H9 (cell line): ENCODE measurements around the gene SLC30A7. TPM values are rescaled to one million over a fixed set of nuclear protein-coding genes. Genes with fewer than 3 reads are reported as not detected.

ENCODE experiments used
- DNase-seq: peaks from one replicate; pipeline ENCODE4 v3.0.0-alpha.2; 2017
- H2AFZ ChIP-seq: one replicate; pipeline ENCODE4 v1.6.1; 2013; ENCODE audit warnings: mild to moderate bottlenecking, low read length, control low read depth, moderate library complexity
- H2AK5ac ChIP-seq: 2 replicates; pipeline ENCODE4 v1.6.1; 2013; ENCODE audit warnings: low read length, control low read depth, mixed read lengths; ENCODE audit not compliant: insufficient read length
- H2BK120ac ChIP-seq: one replicate; pipeline ENCODE4 v1.6.1; 2013; ENCODE audit warnings: low read depth, mild to moderate bottlenecking, low read length, control low read depth, inconsistent platforms; ENCODE audit not compliant: poor library complexity, severe bottlenecking
- H2BK12ac ChIP-seq: 2 replicates; pipeline ENCODE4 v1.6.1; 2013; ENCODE audit warnings: low read length, control low read depth, mixed read lengths, low read depth; ENCODE audit not compliant: insufficient read length
- H2BK15ac ChIP-seq: 2 replicates; pipeline ENCODE4 v1.6.1; 2013; ENCODE audit warnings: low read depth, low read length, control low read depth
- H2BK20ac ChIP-seq: one replicate; pipeline ENCODE4 v1.6.1; 2013; ENCODE audit warnings: low read depth, mild to moderate bottlenecking, low read length, control low read depth, inconsistent platforms; ENCODE audit not compliant: poor library complexity, severe bottlenecking
- H2BK5ac ChIP-seq: 2 replicates; pipeline ENCODE4 v1.6.1; 2013; ENCODE audit warnings: low read length, control low read depth, mixed read lengths; ENCODE audit not compliant: insufficient read length
- H3K14ac ChIP-seq: 2 replicates; pipeline ENCODE4 v1.6.1; 2013; ENCODE audit warnings: low read length, control low read depth; ENCODE audit not compliant: insufficient read depth
- H3K18ac ChIP-seq: 2 replicates; pipeline ENCODE4 v1.6.1; 2013; ENCODE audit warnings: low read depth, mild to moderate bottlenecking, mixed read lengths, low read length, control low read depth; ENCODE audit not compliant: insufficient read length
- H3K23ac ChIP-seq: 2 replicates; pipeline ENCODE4 v1.6.1; 2013; ENCODE audit warnings: low read length, control low read depth, mixed read lengths, low read depth; ENCODE audit not compliant: insufficient read length
- H3K23me2 ChIP-seq: 2 replicates; pipeline ENCODE4 v1.6.1; 2013; ENCODE audit warnings: low read depth, mild to moderate bottlenecking, mixed read lengths, low read length, control low read depth; ENCODE audit not compliant: insufficient read length, poor library complexity, severe bottlenecking
- H3K27ac ChIP-seq: 2 replicates; pipeline ENCODE4 v1.5.1; 2013; ENCODE audit warnings: low read length, control low read depth, mixed read lengths, low read depth; ENCODE audit not compliant: insufficient read length
- H3K27me3 ChIP-seq: 2 replicates; pipeline ENCODE4 v1.6.1; 2013; ENCODE audit warnings: low read length, control low read depth, inconsistent platforms; ENCODE audit not compliant: insufficient read depth
- H3K4ac ChIP-seq: 2 replicates; pipeline ENCODE4 v1.6.1; 2013; ENCODE audit warnings: low read depth, mild to moderate bottlenecking, control low read depth, inconsistent platforms, low read length, moderate library complexity
- H3K4me1 ChIP-seq: 2 replicates; pipeline ENCODE4 v1.6.1; 2013; ENCODE audit warnings: low read length, control low read depth, inconsistent platforms; ENCODE audit not compliant: insufficient read depth
- H3K4me2 ChIP-seq: 2 replicates; pipeline ENCODE4 v1.6.1; 2013; ENCODE audit warnings: low read length, control low read depth, mixed read lengths; ENCODE audit not compliant: insufficient read length, insufficient read depth
- H3K56ac ChIP-seq: 2 replicates; pipeline ENCODE4 v1.6.1; 2013; ENCODE audit warnings: low read depth, mild to moderate bottlenecking, mixed read lengths, low read length, control low read depth; ENCODE audit not compliant: insufficient read length
- H3K79me1 ChIP-seq: 2 replicates; pipeline ENCODE4 v1.6.1; 2013; ENCODE audit warnings: low read depth, mild to moderate bottlenecking, moderate library complexity, low read length, control low read depth, inconsistent platforms; ENCODE audit not compliant: insufficient read depth, poor library complexity, severe bottlenecking
- H3K79me2 ChIP-seq: 2 replicates; pipeline ENCODE4 v1.6.1; 2013; ENCODE audit warnings: low read length, control low read depth, inconsistent platforms; ENCODE audit not compliant: insufficient read depth
- H3K9ac ChIP-seq: 2 replicates; pipeline ENCODE4 v1.6.1; 2013; ENCODE audit warnings: low read length, control low read depth, mixed read lengths; ENCODE audit not compliant: insufficient read length; ENCODE audit errors: extremely low read depth
- H3K9me3 ChIP-seq: one replicate; pipeline ENCODE4 v1.6.1; 2013; ENCODE audit warnings: low read depth, low read length, inconsistent platforms; ENCODE audit not compliant: control insufficient read depth
- H3T11ph ChIP-seq: one replicate; pipeline ENCODE4 v1.6.1; 2013; ENCODE audit warnings: mild to moderate bottlenecking, low read length, control low read depth, inconsistent platforms
- H4K20me1 ChIP-seq: one replicate; pipeline ENCODE4 v1.6.1; 2013; ENCODE audit not compliant: control insufficient read depth, insufficient read length, insufficient read depth
- H4K5ac ChIP-seq: 2 replicates; pipeline ENCODE4 v1.6.1; 2013; ENCODE audit warnings: low read depth, mild to moderate bottlenecking, mixed read lengths, low read length, control low read depth; ENCODE audit not compliant: insufficient read length
- H4K8ac ChIP-seq: replicated peaks from 2 replicates; pipeline ENCODE4 v1.6.1; 2013; ENCODE audit warnings: low read length, control low read depth, mixed read lengths, low read depth; ENCODE audit not compliant: insufficient read length
- H4K91ac ChIP-seq: 2 replicates; pipeline ENCODE4 v1.6.1; 2013; ENCODE audit warnings: low read depth, mild to moderate bottlenecking, moderate library complexity, mixed read lengths, low read length, control low read depth; ENCODE audit not compliant: insufficient read length
- H3K27ac Mint-ChIP-seq, 3 experiments: 2 replicates in 2 of 3; 3 replicates in 1 of 3; pipeline ENCODE4 v1.8.0; 2020 to 2021; ENCODE audit warnings: mixed read lengths in 3 of 3, mild to moderate bottlenecking in 1 of 3, moderate library complexity in 1 of 3
- H3K27me3 Mint-ChIP-seq: 2 replicates; pipeline ENCODE4 v1.8.0; 2021; ENCODE audit warnings: low read depth, mild to moderate bottlenecking, moderate library complexity, mixed read lengths
- H3K36me3 Mint-ChIP-seq, 3 experiments: 2 replicates in 2 of 3; 3 replicates in 1 of 3; pipeline ENCODE4 v1.8.0; 2020 to 2021; ENCODE audit warnings: low read depth in 3 of 3, mixed read lengths in 3 of 3; ENCODE audit not compliant: insufficient read depth in 1 of 3
- H3K4me1 Mint-ChIP-seq, 2 experiments: 2 replicates each; pipeline ENCODE4 v1.8.0; 2020; ENCODE audit warnings: mixed read lengths in 2 of 2
- H3K4me3 Mint-ChIP-seq, 2 experiments: 2 replicates in 1 of 2; 3 replicates in 1 of 2; pipeline ENCODE4 v1.8.0; 2020 to 2021; ENCODE audit warnings: mild to moderate bottlenecking in 2 of 2, mixed read lengths in 2 of 2, moderate library complexity in 1 of 2
- H3K9me3 Mint-ChIP-seq, 2 experiments: 2 replicates in 1 of 2; 3 replicates in 1 of 2; pipeline ENCODE4 v1.8.0; 2020; ENCODE audit warnings: mild to moderate bottlenecking in 2 of 2, mixed read lengths in 2 of 2, moderate library complexity in 1 of 2
- CTCF ChIP-seq: fragments of 200-600 bp; sonication (generic); conservative IDR thresholded peaks from 3 replicates; pipeline ENCODE4 v1.8.0; 2021; ENCODE audit warnings: antibody characterized with exemption, mild to moderate bottlenecking
- WGBS: extraction: QIAGEN DNeasy Blood & Tissue Kit; methylation state at CpG from one replicate; pipeline ENCODE4 v1.1.7; 2013; ENCODE audit warnings: missing lambda C conversion rate, low lambda C conversion rate, mixed read lengths; ENCODE audit not compliant: insufficient read length; ENCODE audit errors: extremely low coverage; 5-methylcytosine and 5-hydroxymethylcytosine counted together
- total RNA-seq: library from RNA; stranded (reverse); gene quantifications from 2 replicates; pipeline ENCODE4 v1.2.1, GENCODE V29; 2021

SLC30A7 gene
- total RNA-seq, 1 experiment from 2014 or later: 25.6 TPM

- Mint-ChIP-seq H3K4me3 (no peak overlapping the region), H3K27me3 (no peaks in the 10 kb centered on the region), H3K9me3 (peaks cover 34% of the 10 kb centered on the region in 2 experiments), H3K4me1 (peaks cover 9% of the 10 kb centered on the region in 2 experiments), H3K27ac (no peak overlapping the region), H3K36me3 (peaks cover 49 to 60% (median 54%) of the 10 kb centered on the region in 3 experiments)
- no peak overlapping the region for H2BK20ac ChIP-seq
- H4K91ac ChIP-seq: no peak overlapping the region
- no peak overlapping the region for H3K14ac ChIP-seq
- peaks cover 11% of the 10 kb centered on the region for H3K23me2 ChIP-seq
- H3K9ac ChIP-seq: no peak overlapping the region
- no peak overlapping the region for H4K5ac ChIP-seq
- no peak overlapping the region for H3T11ph ChIP-seq
- no peaks in the 10 kb centered on the region for H3K27me3 ChIP-seq
- no peak overlapping the region for H3K4ac ChIP-seq
- H2AFZ ChIP-seq: no peak overlapping the region
- H2BK120ac ChIP-seq: no peak overlapping the region
- H3K4me1 ChIP-seq: no peaks in the 10 kb centered on the region
- no peak overlapping the region for H4K8ac ChIP-seq
- H2BK12ac ChIP-seq: no peak overlapping the region
- no peak overlapping the region for H3K27ac ChIP-seq
- DNase-seq: no peak
- H3K18ac ChIP-seq: no peak overlapping the region
- no peaks in the 10 kb centered on the region for H4K20me1 ChIP-seq
- no peak overlapping the region for H3K4me2 ChIP-seq
- H3K56ac ChIP-seq: no peak overlapping the region
- peaks cover 3% of the 10 kb centered on the region for H3K79me1 ChIP-seq
- H2BK5ac ChIP-seq: no peak overlapping the region
- no peak overlapping the region for H2BK15ac ChIP-seq
- H3K79me2 ChIP-seq: peaks cover 2% of the 10 kb centered on the region; the same call in 1 of the 2 replicates
- no peak overlapping the region for H3K23ac ChIP-seq
- peaks cover 22% of the 10 kb centered on the region for H3K9me3 ChIP-seq
- TF ChIP-seq CTCF: no peak
- WGBS: no CpG with 5 or more reads among the region's 1 CpG
- no peak overlapping the region for H2AK5ac ChIP-seq
Observed at GRCh38 chr1:100891380-100891779, 4.5 kb upstream of the SLC30A7 start.
